ENCODE measurements around the gene CCDC8. TPM values are rescaled to one million over a fixed set of nuclear protein-coding genes. Genes with fewer than 3 reads are reported as not detected.

Gene CCDC8
- 10.0 TPM for total RNA-seq

DNA sequence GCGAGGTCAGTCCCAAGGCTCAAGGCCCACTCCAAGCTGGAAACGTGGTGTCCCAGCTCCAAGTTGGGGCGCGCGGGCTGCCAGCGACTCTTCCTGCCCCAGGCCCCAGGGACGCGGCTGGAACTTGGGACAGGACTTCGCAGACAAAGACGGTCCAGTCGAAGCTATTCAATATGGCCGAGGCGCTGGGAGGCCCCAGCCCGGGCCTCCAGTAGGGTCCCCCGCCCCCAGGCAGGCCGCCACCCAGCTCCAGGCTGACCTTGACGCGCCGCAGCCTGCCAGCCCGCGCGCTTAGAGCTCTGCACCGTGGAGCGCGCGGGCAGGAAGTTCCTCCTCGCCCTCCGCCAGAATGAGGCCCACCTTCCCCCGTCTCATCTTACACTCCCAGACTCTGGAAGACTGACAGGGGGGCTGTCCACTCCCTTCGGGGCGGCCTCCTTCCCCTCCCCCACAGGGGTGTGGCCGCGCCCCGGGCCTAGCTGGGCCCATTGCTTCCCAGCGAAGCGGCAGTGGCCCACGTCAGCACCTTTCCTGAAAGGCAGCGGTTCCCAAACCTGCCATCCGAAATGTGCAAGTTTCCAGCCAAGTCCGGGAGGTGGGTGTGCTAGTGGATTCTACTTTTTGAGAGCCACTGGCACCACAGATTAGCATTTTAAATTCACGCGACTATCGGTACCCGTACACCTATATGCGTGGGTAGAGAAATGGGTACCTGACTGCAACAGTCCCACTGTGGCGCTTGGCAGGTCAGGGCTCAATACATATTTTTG, at the start of gene CCDC8:
Gene CCDC8 (minus strand): TSS at position 303 of the 770 bp plus-strand sequence. CDS start 754 bp downstream, outside the sequence.
- no peaks in the 10 kb centered on the region for H3K27me3 ChIP-seq
- DNase-seq (ENCODE audit: low spot score in 2 of 2), result peak in 1 of 2 donors; percentile 92
- H3K4me3 ChIP-seq, result peak within 1 kb of the TSS; percentile 63 to 75
- H3K27ac ChIP-seq, result peak within 1 kb of the TSS; percentile 69 to 83
- H3K4me1 ChIP-seq, result peaks cover 11 to 34% of the 10 kb centered on the region in 2 donors
- no peak for TF ChIP-seq CTCF (IDR thresholded peaks at IDR 0.05)
- no peaks in the 10 kb centered on the region for H3K36me3 ChIP-seq
- intact Hi-C loops (cut with DNase I), result loop anchor here (5.0 kb wide), 1 partner anchor 59 kb away; the partner anchor contains the start of gene PNMA8A
- no peaks in the 10 kb centered on the region for H3K9me3 ChIP-seq

DNA sequence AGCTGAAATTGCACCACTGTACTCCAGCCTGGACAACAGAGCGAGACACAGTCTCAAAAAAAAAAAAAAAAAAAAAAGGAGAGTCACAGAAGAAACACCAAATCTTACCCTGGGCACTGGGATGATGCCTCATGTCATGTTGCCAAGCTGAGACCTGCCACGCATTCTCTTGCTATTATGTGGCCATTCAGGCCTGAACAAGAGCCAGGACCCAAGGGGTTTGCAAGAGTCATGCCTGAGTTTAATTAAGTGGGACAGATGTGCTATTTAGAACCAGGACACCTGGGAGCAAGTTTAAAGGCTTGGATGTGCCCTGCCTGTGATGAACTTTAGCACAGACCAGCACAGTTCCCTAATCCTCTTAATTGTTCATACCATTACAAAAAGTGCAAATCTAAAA, 48.2 kb upstream of the CCDC8 start:
- Histone ChIP-seq H3K4me3 (no peak overlapping the region), H3K27me3 (no peaks in the 10 kb centered on the region), H3K36me3 (no peaks in the 10 kb centered on the region), H3K9me3 (no peaks in the 10 kb centered on the region), H3K27ac (no peak overlapping the region), H3K4me1 (no peaks in the 10 kb centered on the region)
- intact Hi-C loops (cut with DNase I), result no loop called here
- no peak for TF ChIP-seq CTCF (IDR thresholded peaks at IDR 0.05)
- no peak for DNase-seq (ENCODE audit: low spot score in 2 of 2)

- Histone ChIP-seq H3K36me3 (no peaks in the 10 kb centered on the region), H3K9me3 (no peaks in the 10 kb centered on the region), H3K27ac (no peak overlapping the region), H3K27me3 (no peaks in the 10 kb centered on the region), H3K4me1 (no peaks in the 10 kb centered on the region), H3K4me3 (no peak overlapping the region)
- TF ChIP-seq CTCF (IDR thresholded peaks at IDR 0.05), result no peak
- no peak for DNase-seq (ENCODE audit: low spot score in 2 of 2)
- intact Hi-C loops (cut with DNase I), result no loop called here
Observed at GRCh38 chr19:46460981-46461380, 47.6 kb upstream of the CCDC8 start.

GRCh38 chr19:46460055-46460454, 46.7 kb upstream of the CCDC8 start:
- Histone ChIP-seq H3K27me3 (no peaks in the 10 kb centered on the region), H3K4me3 (no peak overlapping the region), H3K4me1 (no peaks in the 10 kb centered on the region), H3K9me3 (no peaks in the 10 kb centered on the region), H3K36me3 (no peaks in the 10 kb centered on the region), H3K27ac (no peak overlapping the region)
- intact Hi-C loops (cut with DNase I), result no loop called here
- TF ChIP-seq CTCF (IDR thresholded peaks at IDR 0.05), result no peak
- no peak for DNase-seq (ENCODE audit: low spot score in 2 of 2)

DNA sequence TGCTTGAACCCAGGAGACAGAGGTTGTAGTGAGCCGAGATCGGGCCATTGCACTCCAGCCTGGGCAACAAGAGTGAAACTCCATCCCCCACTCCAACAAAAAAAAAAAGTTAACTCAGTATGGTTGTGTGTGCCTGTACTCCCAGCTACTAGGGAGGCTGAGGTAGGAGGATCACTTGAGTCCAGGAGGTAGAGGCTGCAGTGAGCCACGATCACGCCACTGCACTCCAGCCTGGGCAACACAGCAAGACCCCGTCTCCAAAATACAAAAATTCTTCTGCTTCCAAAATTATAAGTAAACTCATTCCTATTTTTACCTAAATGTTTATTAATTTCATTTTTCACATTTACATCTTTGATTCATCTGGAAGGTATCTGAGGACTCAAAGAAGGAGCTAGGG, 43.6 kb upstream of the CCDC8 start:
- peaks cover 0 to under 1% of the 10 kb centered on the region in 2 donors for H3K4me1 ChIP-seq
- no peaks in the 10 kb centered on the region for H3K9me3 ChIP-seq
- TF ChIP-seq CTCF (IDR thresholded peaks at IDR 0.05), result no peak
- H3K4me3 ChIP-seq, result no peak overlapping the region
- peak overlapping the region; percentile 26 to 49 for H3K27ac ChIP-seq
- no peaks in the 10 kb centered on the region for H3K36me3 ChIP-seq
- H3K27me3 ChIP-seq, result no peaks in the 10 kb centered on the region
- intact Hi-C loops (cut with DNase I), result no loop called here
- no peak for DNase-seq (ENCODE audit: low spot score in 2 of 2)

Measured in ascending aorta (tissue), 2 donors.